Fibroblast of villous mesenchyme (primary cell): ENCODE data around the gene DNER. TPM values are rescaled to one million over a fixed set of nuclear protein-coding genes. Genes with fewer than 3 reads are reported as not detected.

Experiments used
- DNase-seq: peaks from one replicate; pipeline ENCODE4 v3.0.0-alpha.2; 2010; ENCODE audit warnings: low read depth
- H3K4me3 ChIP-seq: 2 replicates; pipeline ENCODE4 v1.5.1; 2011; ENCODE audit warnings: low read depth, mild to moderate bottlenecking, low read length
- CTCF ChIP-seq: IDR thresholded peaks from 2 replicates; pipeline ENCODE4 v1.5.1; 2012; ENCODE audit warnings: low read depth, mild to moderate bottlenecking, low read length; ENCODE audit not compliant: insufficient read depth
- total RNA-seq: library from RNA; depleted of rRNA; stranded (reverse); fragments of >200 nt; gene quantifications from 2 replicates; pipeline ENCODE4 v1.2.3, GENCODE V29; 2012

Gene DNER
- total RNA-seq, 1 donor: 0.86 TPM

- H3K4me3 ChIP-seq: no peak overlapping the region
- no peak for TF ChIP-seq CTCF
- DNase-seq: no peak
Observed at GRCh38 chr2:229530434-229530833, 183.9 kb downstream of the DNER start.

- H3K4me3 ChIP-seq: no peak overlapping the region
Observed at GRCh38 chr2:229528846-229529245, 185.5 kb downstream of the DNER start.

GRCh38 chr2:229526951-229527350 lies 187.4 kb downstream of the DNER start:
- no peak for DNase-seq
- TF ChIP-seq CTCF: no peak
- H3K4me3 ChIP-seq: no peak overlapping the region

More at GRCh38 chr2:229528846-229529245, 185.5 kb downstream of the DNER start:
- no peak for TF ChIP-seq CTCF
- DNase-seq: no peak

- no peak for TF ChIP-seq CTCF
- no peak overlapping the region for H3K4me3 ChIP-seq
- no peak for DNase-seq
Observed at GRCh38 chr2:229524799-229525198, 189.6 kb downstream of the DNER start.

- no peak for TF ChIP-seq CTCF
- H3K4me3 ChIP-seq: no peak overlapping the region
- DNase-seq: no peak
Observed at GRCh38 chr2:229523663-229524062, 190.7 kb downstream of the DNER start.

- no peak for TF ChIP-seq CTCF
- H3K4me3 ChIP-seq: no peak overlapping the region
- no peak for DNase-seq
Observed at GRCh38 chr2:229521576-229521975, 192.8 kb downstream of the DNER start.

- H3K4me3 ChIP-seq: no peak overlapping the region
- no peak for DNase-seq
- no peak for TF ChIP-seq CTCF
Observed at GRCh38 chr2:229520691-229521096, 193.7 kb downstream of the DNER start.
